ENCODE data around the gene IFRD1.
"Not testable (repeated sequence)": the region's sequence is repeated elsewhere in the genome, so short reads cannot be mapped to it uniquely, and the experiment has no call there.

The IFRD1 gene

GRCh38 chr7:112452102-112452888 lies 2.0 kb downstream of the IFRD1 start:
- ATAC-seq, result peak; percentile 5; the same call in 2 of the 3 replicates
- TF ChIP-seq ISL1 (CRISPR knock-in tag; IDR thresholded peaks at IDR 0.05) (no peak; the same call in 1 of the 2 replicates), CREB5 (CRISPR knock-in tag; IDR thresholded peaks at IDR 0.05; ENCODE audit: low read depth) (no peak), ZFP3 (CRISPR knock-in tag; IDR thresholded peaks at IDR 0.05) (peak; percentile 90), GLIS3 (CRISPR knock-in tag; IDR thresholded peaks at IDR 0.05) (0 out of 2 replicates have a peak, but pooled peaks have one; percentile 33), TOX (CRISPR knock-in tag; IDR thresholded peaks at IDR 0.05; ENCODE audit: borderline replicate concordance) (no peak), TSHZ2 (CRISPR knock-in tag; IDR thresholded peaks at IDR 0.05) (no peak), ZC3H10 (CRISPR knock-in tag; IDR thresholded peaks at IDR 0.05) (no peak), PATZ1 (CRISPR knock-in tag; IDR thresholded peaks at IDR 0.05; ENCODE audit: borderline replicate concordance) (no peak), ESRRG (CRISPR knock-in tag; IDR thresholded peaks at IDR 0.05) (no peak), SNAI2 (CRISPR knock-in tag; IDR thresholded peaks at IDR 0.05) (no peak), POU6F1 (CRISPR knock-in tag; IDR thresholded peaks at IDR 0.05; ENCODE audit: borderline replicate concordance, low read depth) (no peak), RARB (CRISPR knock-in tag; IDR thresholded peaks at IDR 0.05) (no peak), CSDC2 (CRISPR knock-in tag; IDR thresholded peaks at IDR 0.05) (no peak), OSR1 (CRISPR knock-in tag; IDR thresholded peaks at IDR 0.05) (no peak), ZNF70 (CRISPR knock-in tag; IDR thresholded peaks at IDR 0.05) (no peak)

GRCh38 chr7:112453505-112454171 lies 3.4 kb downstream of the IFRD1 start:
- no peak for TF ChIP-seq CSRNP3 (CRISPR knock-in tag; IDR thresholded peaks at IDR 0.05)
- no peak for TF ChIP-seq ZFP3 (CRISPR knock-in tag; IDR thresholded peaks at IDR 0.05)
- no peak for TF ChIP-seq POU6F1 (CRISPR knock-in tag; IDR thresholded peaks at IDR 0.05; ENCODE audit: borderline replicate concordance, low read depth)
- no peak for TF ChIP-seq GLIS3 (CRISPR knock-in tag; IDR thresholded peaks at IDR 0.05)
- 0 out of 2 replicates have a peak, but pooled peaks have one; percentile 39 for TF ChIP-seq CREB5 (CRISPR knock-in tag; IDR thresholded peaks at IDR 0.05; ENCODE audit: low read depth)
- ATAC-seq, result no peak

GRCh38 chr7:112454191-112454590 lies 3.9 kb downstream of the IFRD1 start:
- not testable (repeated sequence) for ATAC-seq

Measured in SK-N-SH treated with all-trans-retinoic acid at 6 μM for 48 hours (cell line).